ENCODE measurements around the gene EEFSEC. TPM values are rescaled to one million over a fixed set of nuclear protein-coding genes. Genes with fewer than 3 reads are reported as not detected.

EEFSEC gene
- total and polyA plus RNA-seq, 2 of the 8 experiments (the other 6 are each of a cell fraction or from before 2014, with no cell fraction given) = 13.1 to 19.8 TPM

- no peak overlapping the region for H3K18ac ChIP-seq (ENCODE audit: extremely low read depth, low read length)
- no peaks in the 10 kb centered on the region for H3K36me3 ChIP-seq (ENCODE audit: control insufficient read depth in 2 of 4, insufficient read depth in 4 of 4, low read length in 3 of 4)
- no peak overlapping the region for H2AFZ ChIP-seq (ENCODE audit: low read length)
- H3K4me2 ChIP-seq (ENCODE audit: insufficient read depth in 1 of 2, low read depth in 2 of 2, low read length in 2 of 2) = no peak overlapping the region
- no peak overlapping the region for H2BK20ac ChIP-seq (ENCODE audit: low read length)
- H4K91ac ChIP-seq (replicated peaks; ENCODE audit: insufficient read length, low read length) = no peak overlapping the region
- H3K27me3 ChIP-seq (replicated peaks in 1 of 4; ENCODE audit: control insufficient read depth in 3 of 4, extremely low read depth in 1 of 4, insufficient read depth in 3 of 4, low read length in 3 of 4) = no peaks in the 10 kb centered on the region
- H2BK5ac ChIP-seq (ENCODE audit: low read depth, low read length) = no peak overlapping the region
- H3K56ac ChIP-seq (replicated peaks; ENCODE audit: insufficient read length, low read depth, low read length) = no peak overlapping the region
- no peak for TF ChIP-seq MAFK (IDR thresholded peaks at IDR 0.05; ENCODE audit: low read depth, low read length)
- no peak for TF ChIP-seq JUN (IDR thresholded peaks at IDR 0.05; ENCODE audit: low read depth, low read length)
- no peak for TF ChIP-seq CTCF (IDR thresholded peaks at IDR 0.05; ENCODE audit: control extremely low read depth in 1 of 3, insufficient read depth in 1 of 3, low read depth in 1 of 3, low read length in 3 of 3)
- no peak for TF ChIP-seq TEAD4 (IDR thresholded peaks at IDR 0.05; ENCODE audit: low read depth, low read length)
- TF ChIP-seq SRF (IDR thresholded peaks at IDR 0.05; ENCODE audit: low read depth, low read length) = no peak
- no peak for TF ChIP-seq EP300 (IDR thresholded peaks at IDR 0.05; ENCODE audit: borderline replicate concordance in 1 of 2, low read depth in 2 of 2, low read length in 2 of 2)
- no peak for TF ChIP-seq RAD21 (IDR thresholded peaks at IDR 0.05 in 1 of 2, conservative IDR thresholded peaks at IDR 0.05 in 1 of 2; ENCODE audit: low read depth in 2 of 2, low read length in 2 of 2)
- TF ChIP-seq NANOG (IDR thresholded peaks at IDR 0.05; ENCODE audit: insufficient read depth, low read depth, low read length, poor library complexity, severe bottlenecking) = no peak
- no peak for TF ChIP-seq BACH1 (IDR thresholded peaks at IDR 0.05; ENCODE audit: low read length)
- 0 out of 2 replicates have a peak, but pooled peaks cover 3% of the 10 kb centered on the region for H3K79me1 ChIP-seq (ENCODE audit: low read depth, low read length)
- H4K8ac ChIP-seq (ENCODE audit: extremely low read depth, insufficient read depth, low read length) = no peak overlapping the region
- FAIRE-seq (no peak), DNase-seq (ENCODE audit: low read depth in 1 of 2, low spot score in 2 of 2) (no peak)
- WGBS, 2 experiments (ENCODE audit: extremely low coverage in 1 of 2, insufficient coverage in 1 of 2, insufficient read length in 1 of 2, insufficient replicate concordance in 2 of 2, low coverage in 1 of 2, low lambda C conversion rate in 2 of 2, missing lambda C conversion rate in 1 of 2) = 75% methylated on average over 5 of the region's 5 CpGs; no CpG with 5 or more reads in 1 of the 2 experiments
- H3K4ac ChIP-seq (replicated peaks; ENCODE audit: insufficient read length, low read depth, low read length) = no peak overlapping the region
- CTCF ChIA-PET (ENCODE audit: partially characterized antibody) = interaction anchor here (1.2 kb wide), 1 partner anchor 9 kb away, joined by 3 read pairs; no protein-coding TSS in a partner anchor
- no peaks in the 10 kb centered on the region for H3K9me3 ChIP-seq (ENCODE audit: insufficient read depth in 2 of 2, low read depth in 1 of 2, low read length in 1 of 2)
- no peak overlapping the region for H2BK120ac ChIP-seq (replicated peaks; ENCODE audit: low read depth, low read length)
- H3K27ac ChIP-seq (ENCODE audit: low read depth, low read length) = no peak overlapping the region
- H3K79me2 ChIP-seq (ENCODE audit: control insufficient read depth in 1 of 2, insufficient read depth in 2 of 2, low read length in 2 of 2) = no peaks in the 10 kb centered on the region
- peaks cover 0 to 6% of the 10 kb centered on the region in 2 experiments for H4K20me1 ChIP-seq (replicated peaks in 1 of 2; ENCODE audit: control insufficient read depth in 1 of 2, insufficient read depth in 2 of 2, low read length in 2 of 2)
- POLR2A ChIA-PET (ENCODE audit: partially characterized antibody) = no interaction called here
- no peak overlapping the region; the same call in 1 of the 2 replicates for H2BK12ac ChIP-seq (ENCODE audit: low read depth, low read length)
- H3K9ac ChIP-seq (replicated peaks in 1 of 4; ENCODE audit: extremely low read depth in 1 of 4, low read depth in 3 of 4, low read length in 3 of 4) = no peak overlapping the region
- H3K4me1 ChIP-seq (replicated peaks in 1 of 4; ENCODE audit: control insufficient read depth in 3 of 4, insufficient read depth in 4 of 4, low read length in 3 of 4) = peaks cover 3 to 11% (median 7%) of the 10 kb centered on the region in 4 experiments; a peak in 5 of 7 replicates
- H3K23me2 ChIP-seq (ENCODE audit: low read depth, low read length) = 0 out of 2 replicates have a peak, but pooled peaks cover 3% of the 10 kb centered on the region
- no peak overlapping the region for H4K5ac ChIP-seq (ENCODE audit: insufficient read length, low read depth, low read length)
- no peak overlapping the region for H3K23ac ChIP-seq (ENCODE audit: insufficient read length)
- H3K14ac ChIP-seq (ENCODE audit: insufficient read length) = no peak overlapping the region
- H3K4me3 ChIP-seq (ENCODE audit: extremely low read depth in 1 of 4, insufficient read depth in 2 of 4, low read depth in 3 of 4, low read length in 4 of 4) = no peak overlapping the region
- H2BK15ac ChIP-seq (ENCODE audit: low read length) = no peak overlapping the region
- no peak overlapping the region for H2AK5ac ChIP-seq (ENCODE audit: low read depth, low read length)
Measured at GRCh38 chr3:128163432-128163831, 10.2 kb downstream of the EEFSEC start.
